ENCODE results near the gene DTWD2. TPM values are rescaled to one million over a fixed set of nuclear protein-coding genes. Genes with fewer than 3 reads are reported as not detected.
"Not testable (repeated sequence)": the region's sequence is repeated elsewhere in the genome, so short reads cannot be mapped to it uniquely, and the experiment has no call there.

The DTWD2 gene
- total RNA-seq, 1 experiment from 2014 or later: 10.0 TPM

- POLR2A ChIA-PET: no interaction called here
- CTCF ChIA-PET: no interaction called here
- intact Hi-C loops (cut with micrococcal nuclease; ENCODE audit: unreplicated experiment): no loop called here
Measured at GRCh38 chr5:118999696-119000095, 11.3 kb upstream of the DTWD2 start.

GRCh38 chr5:118998861-118999260 is 10.5 kb upstream of the DTWD2 start:
- CTCF ChIA-PET; H3K27me3 ChIP-seq (ENCODE audit: control insufficient read depth, insufficient read depth, low read length); H3K36me3 ChIP-seq (ENCODE audit: control insufficient read depth, insufficient read depth, low read length); ATAC-seq; H3K27ac ChIP-seq (ENCODE audit: low read length); intact Hi-C loops (cut with micrococcal nuclease; ENCODE audit: unreplicated experiment); in situ Hi-C loops (cut with HindIII; ENCODE audit: low pct_unique_long_range_greater_than_20kb, low sequenced_read_pairs); BruUV-seq (replicated peaks); POLR2A ChIA-PET; H3K9me3 ChIP-seq (ENCODE audit: control insufficient read depth, insufficient read depth, low read depth, low read length); H3K4me3 ChIP-seq (ENCODE audit: low read depth in 2 of 2, low read length in 2 of 2); H3K4me1 ChIP-seq (ENCODE audit: control insufficient read depth, insufficient read depth, low read length); DNase-seq (ENCODE audit: low read depth, low spot score): not testable (repeated sequence)

More at GRCh38 chr5:118999696-119000095, 11.3 kb upstream of the DTWD2 start:
- no peak for TF ChIP-seq CTCF (IDR thresholded peaks at IDR 0.05)
- no peak for TF ChIP-seq SIN3A (IDR thresholded peaks at IDR 0.05; ENCODE audit: borderline replicate concordance, insufficient read depth, low read depth, low read length)
- TF ChIP-seq REST (IDR thresholded peaks at IDR 0.05; ENCODE audit: insufficient read depth in 1 of 2, low read depth in 2 of 2, low read length in 1 of 2): no peak
- in situ Hi-C loops (cut with HindIII; ENCODE audit: low pct_unique_long_range_greater_than_20kb, low sequenced_read_pairs): no loop called here
- Histone ChIP-seq H3K9me3 (ENCODE audit: control insufficient read depth, insufficient read depth, low read depth, low read length) (peaks cover 8% of the 10 kb centered on the region; the same call in 1 of the 2 replicates), H3K27ac (ENCODE audit: low read length) (no peak overlapping the region), H3K27me3 (ENCODE audit: control insufficient read depth, insufficient read depth, low read length) (no peaks in the 10 kb centered on the region), H3K4me1 (ENCODE audit: control insufficient read depth, insufficient read depth, low read length) (no peaks in the 10 kb centered on the region), H3K4me3 (ENCODE audit: low read depth in 2 of 2, low read length in 2 of 2) (no peak overlapping the region), H3K36me3 (ENCODE audit: control insufficient read depth, insufficient read depth, low read length) (no peaks in the 10 kb centered on the region)
- no TSS peak for BruUV-seq (replicated peaks)
- DNase-seq (ENCODE audit: low read depth, low spot score) (no peak), ATAC-seq (no peak)

DNA sequence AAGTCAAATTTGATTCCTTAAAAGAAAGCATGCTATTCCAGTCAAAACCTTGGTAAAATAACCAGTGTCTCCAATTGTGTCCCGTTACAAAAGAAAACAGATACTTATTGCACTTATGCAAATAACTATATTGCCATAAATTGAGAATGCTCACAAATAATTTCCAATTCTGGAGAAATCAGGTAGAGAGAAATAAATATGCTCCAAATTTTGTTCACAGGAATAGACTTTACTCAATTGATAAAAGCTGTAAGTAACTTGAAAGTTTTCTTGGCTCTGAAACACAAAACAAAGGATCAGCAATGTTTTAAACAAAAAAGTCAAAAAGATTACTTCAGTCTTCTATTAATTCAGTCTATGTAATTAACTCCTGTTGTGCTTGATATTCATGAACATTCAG is 7.8 kb upstream of the DTWD2 start:
- ChIA-PET POLR2A (no interaction called here), CTCF (no interaction called here)
- no peak for DNase-seq (ENCODE audit: low read depth, low spot score)
- intact Hi-C loops (cut with micrococcal nuclease; ENCODE audit: unreplicated experiment) (no loop called here), in situ Hi-C loops (cut with HindIII; ENCODE audit: low pct_unique_long_range_greater_than_20kb, low sequenced_read_pairs) (no loop called here)
- no peak for ATAC-seq
- H3K9me3 ChIP-seq (ENCODE audit: control insufficient read depth, insufficient read depth, low read depth, low read length): peaks cover 8% of the 10 kb centered on the region; the same call in 1 of the 2 replicates
- BruUV-seq (replicated peaks): no TSS peak
- no peaks in the 10 kb centered on the region for H3K27me3 ChIP-seq (ENCODE audit: control insufficient read depth, insufficient read depth, low read length)
- no peaks in the 10 kb centered on the region for H3K4me1 ChIP-seq (ENCODE audit: control insufficient read depth, insufficient read depth, low read length)
- no peaks in the 10 kb centered on the region for H3K36me3 ChIP-seq (ENCODE audit: control insufficient read depth, insufficient read depth, low read length)
- no peak overlapping the region for H3K27ac ChIP-seq (ENCODE audit: low read length)
- no peak overlapping the region for H3K4me3 ChIP-seq (ENCODE audit: low read depth in 2 of 2, low read length in 2 of 2)
- TF ChIP-seq POLR2AphosphoS5 (IDR thresholded peaks at IDR 0.05; ENCODE audit: low read depth, low read length): no peak
- no peak for TF ChIP-seq SIN3A (IDR thresholded peaks at IDR 0.05; ENCODE audit: borderline replicate concordance, insufficient read depth, low read depth, low read length)
- TF ChIP-seq CTCF (IDR thresholded peaks at IDR 0.05): no peak
- TF ChIP-seq TCF7L2 (IDR thresholded peaks at IDR 0.05; ENCODE audit: low read depth, low read length): no peak
- no peak for TF ChIP-seq REST (IDR thresholded peaks at IDR 0.05; ENCODE audit: insufficient read depth in 1 of 2, low read depth in 2 of 2, low read length in 1 of 2)
